Esophagus muscularis mucosa (tissue), 4 donors: ENCODE data around the gene FAM83B.

Experiments used
- CTCF ChIP-seq, 3 experiments: fragments of 200-600 bp in 2 of 3; fragments of 450-650 bp in 1 of 3; sonication (generic) in 2 of 3; IDR thresholded peaks; one replicate each; pipeline ENCODE4 v1.5.1; 2017 to 2019; ENCODE audit warnings: antibody characterized with exemption in 3 of 3, mild to moderate bottlenecking in 2 of 3, moderate library complexity in 1 of 3
- EP300 ChIP-seq: sonication (generic); formaldehyde crosslinking; IDR thresholded peaks from one replicate; pipeline ENCODE4 v1.6.1; 2017; ENCODE audit warnings: antibody characterized with exemption
- POLR2A ChIP-seq: fragments of 450-650 bp; IDR thresholded peaks from one replicate; pipeline ENCODE4 v1.6.1; 2017; ENCODE audit warnings: antibody characterized with exemption, moderate library complexity, mild to moderate bottlenecking, low read depth
- POLR2AphosphoS5 ChIP-seq, 2 donors: sonication (generic); formaldehyde crosslinking; IDR thresholded peaks; one replicate each; pipeline ENCODE4 v1.6.1; 2017; ENCODE audit warnings: antibody characterized with exemption in 2 of 2

- TF ChIP-seq CTCF (IDR thresholded peaks at IDR 0.05) (no peak), EP300 (no peak), POLR2A (no peak), POLR2AphosphoS5 (IDR thresholded peaks at IDR 0.05) (no peak)
Measured at GRCh38 chr6:54971825-54972224, 125.3 kb downstream of the FAM83B start.
